HepG2 (cell line): ENCODE data around the gene PMAIP1. TPM values are rescaled to one million over a fixed set of nuclear protein-coding genes. Genes with fewer than 3 reads are reported as not detected.

Source experiments
- ATAC-seq: fragments of 200-7000 bp; cut with Tn5 transposase; 3 replicates; pipeline ENCODE4 v1.9.1; 2020; ENCODE audit warnings: mild to moderate bottlenecking, moderate library complexity
- BruUV-seq: library from RNA; stranded (reverse); fragments of 400-500 nt; replicated peaks from 2 replicates; lab custom pipeline; 2021; lab: Mats Ljungman, UMichigan
- CTCF ChIA-PET: fragments of 300-600 bp; formaldehyde crosslinking; extraction: SDS; loops from one replicate; lab custom pipeline; 2021; ENCODE audit warnings: low total read pairs, inconsistent platforms, low intra/inter-chr PET ratio; lab: Yijun Ruan, JAX
- POLR2A ChIA-PET: fragments of 350-600 bp; sonication (Branson Sonifier 250); formaldehyde crosslinking; loops from one replicate; lab custom pipeline; 2020; ENCODE audit warnings: antibody characterized with exemption, inconsistent platforms; lab: Yijun Ruan, JAX
- DNase-seq: peaks from one replicate; pipeline ENCODE4 v3.0.0-alpha.2; 2015; ENCODE audit warnings: low spot score
- FAIRE-seq: peaks from 3 replicates; lab custom pipeline; 2011; peaks lifted over from hg19 to GRCh38; lab: Jason Lieb, UNC
- H2AFZ ChIP-seq: one replicate; pipeline ENCODE4 v1.6.1; 2011; ENCODE audit warnings: low read length, inconsistent platforms
- H3K27ac ChIP-seq: fragments of 300-600 bp; 3 replicates; pipeline ENCODE4 v1.8.0; 2011; ENCODE audit warnings: mixed run types, mild to moderate bottlenecking, mixed read lengths, low read length, inconsistent platforms; ENCODE audit not compliant: insufficient read depth; ENCODE audit errors: extremely low read length
- H3K27me3 ChIP-seq, 2 experiments: fragments of 200-600 bp in 1 of 2; 2 replicates in 1 of 2; 3 replicates in 1 of 2; pipeline versions ENCODE4 v1.6.0 to v1.8.0; 2011; ENCODE audit warnings: low read length in 2 of 2, mild to moderate bottlenecking in 2 of 2, moderate library complexity in 2 of 2, inconsistent platforms in 1 of 2; ENCODE audit not compliant: insufficient read depth in 2 of 2, control insufficient read depth in 1 of 2
- H3K36me3 ChIP-seq, 2 experiments: fragments of 200-600 bp in 1 of 2; replicated peaks in 1 of 2; 2 replicates in 1 of 2; 3 replicates in 1 of 2; pipeline versions ENCODE4 v1.5.1 to v1.8.0; 2011; ENCODE audit warnings: low read length in 2 of 2, inconsistent platforms in 1 of 2; ENCODE audit not compliant: insufficient read depth in 2 of 2, control insufficient read depth in 1 of 2
- H3K4me1 ChIP-seq: 2 replicates; pipeline ENCODE4 v1.5.1; 2012; ENCODE audit warnings: low read length, inconsistent platforms; ENCODE audit not compliant: insufficient read depth
- H3K4me2 ChIP-seq: 2 replicates; pipeline ENCODE4 v1.6.0; 2011; ENCODE audit warnings: low read depth, low read length, inconsistent platforms
- H3K4me3 ChIP-seq, 3 experiments: fragments of 200-600 bp in 1 of 3; sonication (generic), shearing (Covaris generic) in 1 of 3; replicated peaks in 1 of 3; 2 replicates each; pipeline ENCODE4 v1.5.1; 2011 to 2016; ENCODE audit warnings: low read length in 3 of 3, inconsistent platforms in 2 of 3, low read depth in 2 of 3, mild to moderate bottlenecking in 2 of 3, control low read depth in 1 of 3, mixed read lengths in 1 of 3; ENCODE audit not compliant: insufficient read depth in 1 of 3
- H3K79me2 ChIP-seq: one replicate; pipeline ENCODE4 v1.6.1; 2011; ENCODE audit warnings: low read length, inconsistent platforms; ENCODE audit not compliant: insufficient read depth
- H3K9ac ChIP-seq: 2 replicates; pipeline ENCODE4 v1.6.0; 2011; ENCODE audit warnings: mild to moderate bottlenecking, low read depth, low read length, inconsistent platforms; ENCODE audit not compliant: insufficient read depth
- H3K9me3 ChIP-seq: 2 replicates; pipeline ENCODE4 v1.5.1; 2012; ENCODE audit warnings: mild to moderate bottlenecking, low read length
- H4K20me1 ChIP-seq: 2 replicates; pipeline ENCODE4 v1.6.0; 2011; ENCODE audit warnings: inconsistent platforms, mild to moderate bottlenecking, low read length, moderate library complexity; ENCODE audit not compliant: insufficient read depth
- ADNP ChIP-seq: sonication (generic); formaldehyde crosslinking; IDR thresholded peaks from 2 replicates; pipeline ENCODE4 v1.4.0; 2020; ENCODE audit warnings: missing genetic modification reagents
- ATF1 ChIP-seq: IDR thresholded peaks from 2 replicates; pipeline ENCODE4 v1.6.1; 2016; ENCODE audit warnings: mild to moderate bottlenecking, control low read depth
- FOXA3 ChIP-seq: IDR thresholded peaks from 2 replicates; pipeline ENCODE4 v1.6.1; 2016; ENCODE audit warnings: missing genetic modification reagents, missing compliant biosample characterization
- HDAC1 ChIP-seq: sonication (generic); formaldehyde crosslinking; IDR thresholded peaks from 2 replicates; pipeline ENCODE4 v1.5.1; 2020; ENCODE audit warnings: mild to moderate bottlenecking, missing genetic modification reagents
- HHEX ChIP-seq: IDR thresholded peaks from 2 replicates; pipeline ENCODE4 v1.6.1; 2016; ENCODE audit warnings: control low read depth
- KDM3A ChIP-seq: IDR thresholded peaks from 2 replicates; pipeline ENCODE4 v1.6.1; 2018; ENCODE audit warnings: low read depth, missing compliant biosample characterization
- NFE2L1 ChIP-seq: sonication (generic); formaldehyde crosslinking; IDR thresholded peaks from 2 replicates; pipeline ENCODE4 v1.4.0; 2020; ENCODE audit warnings: missing genetic modification reagents, mild to moderate bottlenecking, borderline replicate concordance
- ONECUT2 ChIP-seq: sonication (generic); formaldehyde crosslinking; IDR thresholded peaks from 2 replicates; pipeline ENCODE4 v1.4.0; 2020; ENCODE audit warnings: missing genetic modification reagents
- TRIM24 ChIP-seq: sonication (generic); formaldehyde crosslinking; IDR thresholded peaks from 2 replicates; pipeline ENCODE4 v1.8.0; 2022; ENCODE audit warnings: mild to moderate bottlenecking, missing genetic modification reagents
- XBP1 ChIP-seq: sonication (generic); formaldehyde crosslinking; IDR thresholded peaks from 2 replicates; pipeline ENCODE4 v1.5.0; 2020; ENCODE audit warnings: missing genetic modification reagents
- YEATS2 ChIP-seq: sonication (generic); formaldehyde crosslinking; IDR thresholded peaks from 2 replicates; pipeline ENCODE4 v1.4.0; 2020; ENCODE audit warnings: missing genetic modification reagents, borderline replicate concordance
- ZNF264 ChIP-seq: sonication (generic); formaldehyde crosslinking; IDR thresholded peaks from 2 replicates; pipeline ENCODE4 v1.4.0; 2020; ENCODE audit warnings: missing genetic modification reagents
- ZNF552 ChIP-seq: sonication (generic); formaldehyde crosslinking; IDR thresholded peaks from 2 replicates; pipeline ENCODE4 v1.9.0; 2022; ENCODE audit warnings: missing genetic modification reagents, mild to moderate bottlenecking, borderline replicate concordance
- ZNF670 ChIP-seq: sonication (generic); formaldehyde crosslinking; IDR thresholded peaks from 2 replicates; pipeline ENCODE4 v1.8.0; 2022; ENCODE audit warnings: mild to moderate bottlenecking, missing genetic modification reagents, borderline replicate concordance
- ZNF747 ChIP-seq: sonication (generic); formaldehyde crosslinking; IDR thresholded peaks from 2 replicates; pipeline ENCODE4 v1.8.1; 2023; ENCODE audit warnings: missing genetic modification reagents, mild to moderate bottlenecking, borderline replicate concordance
- ZNF879 ChIP-seq: sonication (generic); formaldehyde crosslinking; IDR thresholded peaks from 2 replicates; pipeline ENCODE4 v1.8.1; 2023; ENCODE audit warnings: missing genetic modification reagents
- in situ Hi-C: cut with HindIII; loops from 2 replicates; pipeline ENCODE4 v1.10.0; 2017; ENCODE audit warnings: low pct_unique_long_range_greater_than_20kb; ENCODE audit not compliant: extremely low pct_ligation_motif_present
- intact Hi-C: fragments of 100-400 bp; cut with micrococcal nuclease; formaldehyde crosslinking; loops from one replicate; pipeline ENCODE4 v1.10.0; 2022; ENCODE audit not compliant: unreplicated experiment
- polyA plus RNA-seq, 8 experiments: library from polyadenylated mRNA; depleted of rRNA in 3 of 8; stranded (reverse) in 7 of 8; unstranded in 1 of 8; fragments of >200 nt; fragmentation: Illumina TruSeq in 4 of 8; extraction: Trizol in 4 of 8; gene quantifications; 2 replicates each; pipeline versions ENCODE4 v1.2.1 to v1.2.3, GENCODE V29; 2011 to 2016; ENCODE audit warnings: low read depth in 4 of 8, missing spikeins in 1 of 8, mixed read lengths in 1 of 8; ENCODE audit not compliant: insufficient read depth in 1 of 8
- total RNA-seq, 5 experiments: library from RNA; depleted of rRNA; stranded (reverse); fragments of >200 nt; fragmentation: Illumina TruSeq; extraction: Trizol; gene quantifications; 2 replicates each; pipeline ENCODE4 v1.2.3, GENCODE V29; 2016; ENCODE audit warnings: low read depth in 1 of 5
- TF ChIP-seq, protein P1 (sequence below): sonication (generic); formaldehyde crosslinking; IDR thresholded peaks from 2 replicates; pipeline ENCODE4 v1.5.0; 2020; ENCODE audit warnings: missing genetic modification reagents, mild to moderate bottlenecking, borderline replicate concordance
- TF ChIP-seq, protein P2 (sequence below): sonication (generic); formaldehyde crosslinking; conservative IDR thresholded peaks from 2 replicates; pipeline ENCODE4 v1.4.0; 2020; ENCODE audit warnings: mild to moderate bottlenecking, missing genetic modification reagents, moderate library complexity
- TF ChIP-seq, protein P3 (sequence below): sonication (generic); formaldehyde crosslinking; IDR thresholded peaks from 2 replicates; pipeline ENCODE4 v1.8.1; 2023; ENCODE audit warnings: mild to moderate bottlenecking, missing genetic modification reagents

PMAIP1 gene
- total and polyA plus RNA-seq, 2 of the 13 experiments (the other 11 are each of a cell fraction or from before 2014, with no cell fraction given), result 1.5 to 1.7 TPM

DNA sequence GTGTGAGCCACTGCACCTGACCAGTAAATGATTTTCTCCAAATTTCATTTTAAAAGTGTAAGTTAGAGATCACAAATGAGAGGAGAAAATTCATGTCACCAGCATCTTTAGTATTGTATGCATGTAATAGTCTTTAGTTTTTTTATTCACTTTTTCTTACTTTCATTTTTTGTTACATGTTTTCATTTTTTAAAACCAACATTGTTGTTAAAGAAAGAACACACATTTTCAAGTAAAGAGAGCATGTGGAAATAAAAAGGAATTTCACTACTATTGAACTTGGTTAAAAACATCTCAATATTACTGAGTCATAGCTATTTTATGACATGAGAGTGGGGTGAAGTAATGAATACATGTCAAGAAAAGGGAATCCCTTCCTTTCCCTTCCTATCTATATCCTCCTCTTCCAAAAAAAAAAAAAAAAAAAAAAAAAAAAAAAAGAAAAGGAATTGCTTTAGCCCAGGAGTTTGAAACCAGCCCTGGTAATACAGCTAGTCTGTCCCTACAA is 29.1 kb upstream of the PMAIP1 start:
- no peaks in the 10 kb centered on the region for H3K27me3 ChIP-seq
- no peak overlapping the region for H3K4me2 ChIP-seq
- no peak overlapping the region for H3K27ac ChIP-seq
- H2AFZ ChIP-seq, result no peak overlapping the region
- TF ChIP-seq ONECUT2 (CRISPR knock-in tag), result no peak
- no peak for TF ChIP-seq YEATS2 (CRISPR knock-in tag)
- no peak for TF ChIP-seq HDAC1 (CRISPR knock-in tag)
- TF ChIP-seq ZNF552, result no peak
- no peak for TF ChIP-seq ADNP (CRISPR knock-in tag)
- TF ChIP-seq, protein P1, sequence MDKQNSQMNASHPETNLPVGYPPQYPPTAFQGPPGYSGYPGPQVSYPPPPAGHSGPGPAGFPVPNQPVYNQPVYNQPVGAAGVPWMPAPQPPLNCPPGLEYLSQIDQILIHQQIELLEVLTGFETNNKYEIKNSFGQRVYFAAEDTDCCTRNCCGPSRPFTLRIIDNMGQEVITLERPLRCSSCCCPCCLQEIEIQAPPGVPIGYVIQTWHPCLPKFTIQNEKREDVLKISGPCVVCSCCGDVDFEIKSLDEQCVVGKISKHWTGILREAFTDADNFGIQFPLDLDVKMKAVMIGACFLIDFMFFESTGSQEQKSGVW, result no peak
- TF ChIP-seq ZNF879 (CRISPR knock-in tag), result no peak
- TF ChIP-seq FOXA3 (CRISPR knock-in tag), result no peak
- TF ChIP-seq, protein P2, sequence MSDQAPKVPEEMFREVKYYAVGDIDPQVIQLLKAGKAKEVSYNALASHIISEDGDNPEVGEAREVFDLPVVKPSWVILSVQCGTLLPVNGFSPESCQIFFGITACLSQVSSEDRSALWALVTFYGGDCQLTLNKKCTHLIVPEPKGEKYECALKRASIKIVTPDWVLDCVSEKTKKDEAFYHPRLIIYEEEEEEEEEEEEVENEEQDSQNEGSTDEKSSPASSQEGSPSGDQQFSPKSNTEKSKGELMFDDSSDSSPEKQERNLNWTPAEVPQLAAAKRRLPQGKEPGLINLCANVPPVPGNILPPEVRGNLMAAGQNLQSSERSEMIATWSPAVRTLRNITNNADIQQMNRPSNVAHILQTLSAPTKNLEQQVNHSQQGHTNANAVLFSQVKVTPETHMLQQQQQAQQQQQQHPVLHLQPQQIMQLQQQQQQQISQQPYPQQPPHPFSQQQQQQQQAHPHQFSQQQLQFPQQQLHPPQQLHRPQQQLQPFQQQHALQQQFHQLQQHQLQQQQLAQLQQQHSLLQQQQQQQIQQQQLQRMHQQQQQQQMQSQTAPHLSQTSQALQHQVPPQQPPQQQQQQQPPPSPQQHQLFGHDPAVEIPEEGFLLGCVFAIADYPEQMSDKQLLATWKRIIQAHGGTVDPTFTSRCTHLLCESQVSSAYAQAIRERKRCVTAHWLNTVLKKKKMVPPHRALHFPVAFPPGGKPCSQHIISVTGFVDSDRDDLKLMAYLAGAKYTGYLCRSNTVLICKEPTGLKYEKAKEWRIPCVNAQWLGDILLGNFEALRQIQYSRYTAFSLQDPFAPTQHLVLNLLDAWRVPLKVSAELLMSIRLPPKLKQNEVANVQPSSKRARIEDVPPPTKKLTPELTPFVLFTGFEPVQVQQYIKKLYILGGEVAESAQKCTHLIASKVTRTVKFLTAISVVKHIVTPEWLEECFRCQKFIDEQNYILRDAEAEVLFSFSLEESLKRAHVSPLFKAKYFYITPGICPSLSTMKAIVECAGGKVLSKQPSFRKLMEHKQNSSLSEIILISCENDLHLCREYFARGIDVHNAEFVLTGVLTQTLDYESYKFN (CRISPR knock-in tag), result no peak
- TF ChIP-seq KDM3A (CRISPR knock-in tag), result no peak
- no peak for TF ChIP-seq ZNF747 (CRISPR knock-in tag)
- no peak for TF ChIP-seq ZNF264 (CRISPR knock-in tag)
- TF ChIP-seq TRIM24 (CRISPR knock-in tag), result no peak
- TF ChIP-seq, protein P3, sequence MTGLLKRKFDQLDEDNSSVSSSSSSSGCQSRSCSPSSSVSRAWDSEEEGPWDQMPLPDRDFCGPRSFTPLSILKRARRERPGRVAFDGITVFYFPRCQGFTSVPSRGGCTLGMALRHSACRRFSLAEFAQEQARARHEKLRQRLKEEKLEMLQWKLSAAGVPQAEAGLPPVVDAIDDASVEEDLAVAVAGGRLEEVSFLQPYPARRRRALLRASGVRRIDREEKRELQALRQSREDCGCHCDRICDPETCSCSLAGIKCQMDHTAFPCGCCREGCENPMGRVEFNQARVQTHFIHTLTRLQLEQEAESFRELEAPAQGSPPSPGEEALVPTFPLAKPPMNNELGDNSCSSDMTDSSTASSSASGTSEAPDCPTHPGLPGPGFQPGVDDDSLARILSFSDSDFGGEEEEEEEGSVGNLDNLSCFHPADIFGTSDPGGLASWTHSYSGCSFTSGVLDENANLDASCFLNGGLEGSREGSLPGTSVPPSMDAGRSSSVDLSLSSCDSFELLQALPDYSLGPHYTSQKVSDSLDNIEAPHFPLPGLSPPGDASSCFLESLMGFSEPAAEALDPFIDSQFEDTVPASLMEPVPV (CRISPR knock-in tag), result no peak
- no peak for TF ChIP-seq ATF1 (CRISPR knock-in tag)
- no peak for TF ChIP-seq HHEX
- no peak for TF ChIP-seq XBP1 (CRISPR knock-in tag)
- TF ChIP-seq NFE2L1 (CRISPR knock-in tag), result no peak
- no peak for TF ChIP-seq ZNF670 (CRISPR knock-in tag)
- no peaks in the 10 kb centered on the region for H3K4me1 ChIP-seq
- H3K36me3 ChIP-seq, result no peaks in the 10 kb centered on the region
- H3K9me3 ChIP-seq, result no peaks in the 10 kb centered on the region
- ChIA-PET POLR2A (no interaction called here), CTCF (no interaction called here)
- H3K79me2 ChIP-seq, result no peaks in the 10 kb centered on the region
- no peak overlapping the region for H3K4me3 ChIP-seq
- intact Hi-C loops, result no loop called here
- FAIRE-seq (no peak), DNase-seq (no peak), ATAC-seq (no peak)
- in situ Hi-C loops, result no loop called here
- H3K9ac ChIP-seq, result no peak overlapping the region
- no TSS peak for BruUV-seq
- no peaks in the 10 kb centered on the region for H4K20me1 ChIP-seq
